ENCODE measurements around the gene ABCF3. TPM values are rescaled to one million over a fixed set of nuclear protein-coding genes. Genes with fewer than 3 reads are reported as not detected.

Gene ABCF3
- total and polyA plus RNA-seq, 2 of the 13 experiments (the other 11 are each of a cell fraction or from before 2014, with no cell fraction given), result 38.8 to 46.5 TPM

DNA sequence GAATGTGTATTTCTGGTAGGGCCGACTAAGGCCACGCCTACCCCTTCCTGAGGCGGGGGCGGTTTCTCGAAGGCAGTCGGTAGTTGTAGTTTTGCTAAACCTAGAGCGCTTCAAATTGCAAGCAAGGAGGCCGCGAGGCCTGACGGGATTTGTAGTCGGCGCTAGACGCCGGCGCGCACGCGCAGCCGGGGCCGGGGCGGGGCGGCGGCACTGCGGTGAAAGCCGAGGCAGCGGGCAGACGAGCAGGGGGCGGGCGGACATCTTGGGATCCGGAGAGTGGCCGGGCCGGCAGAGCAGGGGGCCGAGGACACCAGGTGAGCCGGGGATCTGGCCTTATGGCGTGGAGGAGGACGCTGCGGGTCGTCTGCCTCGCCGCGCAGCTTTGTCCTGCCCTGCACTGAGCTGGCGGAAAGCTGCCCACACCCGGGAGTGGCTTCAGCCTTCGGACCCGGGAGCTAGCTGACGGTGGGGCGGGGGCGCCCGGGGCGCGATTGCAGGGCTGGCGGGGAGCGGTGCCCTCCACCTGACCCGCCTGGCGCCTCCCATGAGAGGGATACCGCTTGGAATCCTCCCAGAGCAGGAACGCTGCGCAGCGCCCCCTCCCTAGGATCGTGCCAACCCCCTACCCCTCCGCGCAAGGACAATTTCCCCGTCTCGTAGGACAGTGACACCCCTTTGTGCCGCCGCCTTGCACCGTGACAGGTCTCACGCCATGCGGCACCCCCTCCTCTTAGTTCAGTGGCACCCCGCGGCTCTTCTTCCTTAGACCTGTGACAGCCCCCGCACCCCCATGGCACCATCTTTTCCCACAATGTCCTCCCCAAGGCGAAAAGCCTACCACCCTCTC lies 11.1 kb upstream of the ABCF3 start, which contains the start of gene AP2M1 (continued):
- TF ChIP-seq, protein P1, sequence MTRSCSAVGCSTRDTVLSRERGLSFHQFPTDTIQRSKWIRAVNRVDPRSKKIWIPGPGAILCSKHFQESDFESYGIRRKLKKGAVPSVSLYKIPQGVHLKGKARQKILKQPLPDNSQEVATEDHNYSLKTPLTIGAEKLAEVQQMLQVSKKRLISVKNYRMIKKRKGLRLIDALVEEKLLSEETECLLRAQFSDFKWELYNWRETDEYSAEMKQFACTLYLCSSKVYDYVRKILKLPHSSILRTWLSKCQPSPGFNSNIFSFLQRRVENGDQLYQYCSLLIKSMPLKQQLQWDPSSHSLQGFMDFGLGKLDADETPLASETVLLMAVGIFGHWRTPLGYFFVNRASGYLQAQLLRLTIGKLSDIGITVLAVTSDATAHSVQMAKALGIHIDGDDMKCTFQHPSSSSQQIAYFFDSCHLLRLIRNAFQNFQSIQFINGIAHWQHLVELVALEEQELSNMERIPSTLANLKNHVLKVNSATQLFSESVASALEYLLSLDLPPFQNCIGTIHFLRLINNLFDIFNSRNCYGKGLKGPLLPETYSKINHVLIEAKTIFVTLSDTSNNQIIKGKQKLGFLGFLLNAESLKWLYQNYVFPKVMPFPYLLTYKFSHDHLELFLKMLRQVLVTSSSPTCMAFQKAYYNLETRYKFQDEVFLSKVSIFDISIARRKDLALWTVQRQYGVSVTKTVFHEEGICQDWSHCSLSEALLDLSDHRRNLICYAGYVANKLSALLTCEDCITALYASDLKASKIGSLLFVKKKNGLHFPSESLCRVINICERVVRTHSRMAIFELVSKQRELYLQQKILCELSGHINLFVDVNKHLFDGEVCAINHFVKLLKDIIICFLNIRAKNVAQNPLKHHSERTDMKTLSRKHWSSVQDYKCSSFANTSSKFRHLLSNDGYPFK (CRISPR knock-in tag; IDR thresholded peaks at IDR 0.05; ENCODE audit: borderline replicate concordance), result peak; percentile 67
- TF ChIP-seq, protein P2, sequence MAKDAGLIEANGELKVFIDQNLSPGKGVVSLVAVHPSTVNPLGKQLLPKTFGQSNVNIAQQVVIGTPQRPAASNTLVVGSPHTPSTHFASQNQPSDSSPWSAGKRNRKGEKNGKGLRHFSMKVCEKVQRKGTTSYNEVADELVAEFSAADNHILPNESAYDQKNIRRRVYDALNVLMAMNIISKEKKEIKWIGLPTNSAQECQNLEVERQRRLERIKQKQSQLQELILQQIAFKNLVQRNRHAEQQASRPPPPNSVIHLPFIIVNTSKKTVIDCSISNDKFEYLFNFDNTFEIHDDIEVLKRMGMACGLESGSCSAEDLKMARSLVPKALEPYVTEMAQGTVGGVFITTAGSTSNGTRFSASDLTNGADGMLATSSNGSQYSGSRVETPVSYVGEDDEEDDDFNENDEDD (CRISPR knock-in tag; IDR thresholded peaks at IDR 0.05; ENCODE audit: borderline replicate concordance), result no peak; the same call in 1 of the 2 replicates
- TF ChIP-seq FOXA1 (IDR thresholded peaks at IDR 0.05) (no peak), FOXA1 (CRISPR knock-in tag; IDR thresholded peaks at IDR 0.05) (no peak), GPN1 (CRISPR knock-in tag; IDR thresholded peaks at IDR 0.05; ENCODE audit: borderline replicate concordance) (no peak), ELF1 (CRISPR knock-in tag; IDR thresholded peaks at IDR 0.05) (peak; percentile 80), ZNF121 (CRISPR knock-in tag; IDR thresholded peaks at IDR 0.05) (no peak), NCOA2 (CRISPR knock-in tag; IDR thresholded peaks at IDR 0.05) (no peak), PAWR (CRISPR knock-in tag; IDR thresholded peaks at IDR 0.05; ENCODE audit: borderline replicate concordance) (no peak), NCOA1 (CRISPR knock-in tag; IDR thresholded peaks at IDR 0.05) (no peak), PAF1 (CRISPR knock-in tag; IDR thresholded peaks at IDR 0.05) (0 out of 2 replicates have a peak, but pooled peaks have one; percentile 15), BCL6 (CRISPR knock-in tag; IDR thresholded peaks at IDR 0.05) (peak; percentile 8; the same call in 1 of the 2 replicates), RELA (CRISPR knock-in tag; IDR thresholded peaks at IDR 0.05) (no peak), ZFP1 (CRISPR knock-in tag; IDR thresholded peaks at IDR 0.05) (no peak), ZNF501 (CRISPR knock-in tag; IDR thresholded peaks at IDR 0.05) (0 out of 2 replicates have a peak, but pooled peaks have one; percentile 39), ZNF337 (CRISPR knock-in tag; IDR thresholded peaks at IDR 0.05; ENCODE audit: borderline replicate concordance, low read depth) (no peak), NFYB (CRISPR knock-in tag; IDR thresholded peaks at IDR 0.05) (peak; percentile 50), THYN1 (CRISPR knock-in tag; IDR thresholded peaks at IDR 0.05; ENCODE audit: borderline replicate concordance, low read depth) (no peak), ZNF335 (CRISPR knock-in tag; IDR thresholded peaks at IDR 0.05) (0 out of 2 replicates have a peak, but pooled peaks have one; percentile 48), TEAD3 (CRISPR knock-in tag; optimal IDR thresholded peaks at IDR 0.05; ENCODE audit: borderline replicate concordance) (peak; percentile 80), PTBP1 (IDR thresholded peaks at IDR 0.05; ENCODE audit: low read depth, low read length, poor library complexity, severe bottlenecking) (no peak), ZNF264 (CRISPR knock-in tag; IDR thresholded peaks at IDR 0.05) (no peak)
- TF ChIP-seq, protein P3, sequence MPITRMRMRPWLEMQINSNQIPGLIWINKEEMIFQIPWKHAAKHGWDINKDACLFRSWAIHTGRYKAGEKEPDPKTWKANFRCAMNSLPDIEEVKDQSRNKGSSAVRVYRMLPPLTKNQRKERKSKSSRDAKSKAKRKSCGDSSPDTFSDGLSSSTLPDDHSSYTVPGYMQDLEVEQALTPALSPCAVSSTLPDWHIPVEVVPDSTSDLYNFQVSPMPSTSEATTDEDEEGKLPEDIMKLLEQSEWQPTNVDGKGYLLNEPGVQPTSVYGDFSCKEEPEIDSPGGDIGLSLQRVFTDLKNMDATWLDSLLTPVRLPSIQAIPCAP (CRISPR knock-in tag; IDR thresholded peaks at IDR 0.05; ENCODE audit: low read depth), result no peak
- TF ChIP-seq, protein P4, sequence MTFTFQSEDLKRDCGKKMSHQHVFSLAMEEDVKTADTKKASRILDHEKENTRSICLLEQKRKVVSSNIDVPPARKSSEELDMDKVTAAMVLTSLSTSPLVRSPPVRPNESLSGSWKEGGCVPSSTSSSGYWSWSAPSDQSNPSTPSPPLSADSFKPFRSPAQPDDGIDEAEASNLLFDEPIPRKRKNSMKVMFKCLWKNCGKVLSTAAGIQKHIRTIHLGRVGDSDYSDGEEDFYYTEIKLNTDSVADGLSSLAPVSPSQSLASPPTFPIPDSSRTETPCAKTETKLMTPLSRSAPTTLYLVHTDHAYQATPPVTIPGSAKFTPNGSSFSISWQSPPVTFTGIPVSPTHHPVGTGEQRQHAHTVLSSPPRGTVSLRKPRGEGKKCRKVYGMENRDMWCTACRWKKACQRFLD (CRISPR knock-in tag; IDR thresholded peaks at IDR 0.05; ENCODE audit: borderline replicate concordance), result no peak

All from HepG2 (cell line).